GM23248 (cell line): ENCODE data around the gene DLX3.

Experiments used
- EZH2 ChIP-seq: fragments of 200-600 bp; sonication (generic); IDR thresholded peaks from 2 replicates; pipeline ENCODE4 v1.6.1; 2018; ENCODE audit warnings: antibody characterized with exemption, mild to moderate bottlenecking; ENCODE audit not compliant: insufficient read depth, poor library complexity, severe bottlenecking
- EZH2phosphoT487 ChIP-seq: fragments of 200-600 bp; sonication (generic); IDR thresholded peaks from 2 replicates; pipeline ENCODE4 v1.6.1; 2018; ENCODE audit warnings: antibody characterized with exemption, moderate library complexity, mild to moderate bottlenecking, low read depth; ENCODE audit not compliant: insufficient read depth

DNA sequence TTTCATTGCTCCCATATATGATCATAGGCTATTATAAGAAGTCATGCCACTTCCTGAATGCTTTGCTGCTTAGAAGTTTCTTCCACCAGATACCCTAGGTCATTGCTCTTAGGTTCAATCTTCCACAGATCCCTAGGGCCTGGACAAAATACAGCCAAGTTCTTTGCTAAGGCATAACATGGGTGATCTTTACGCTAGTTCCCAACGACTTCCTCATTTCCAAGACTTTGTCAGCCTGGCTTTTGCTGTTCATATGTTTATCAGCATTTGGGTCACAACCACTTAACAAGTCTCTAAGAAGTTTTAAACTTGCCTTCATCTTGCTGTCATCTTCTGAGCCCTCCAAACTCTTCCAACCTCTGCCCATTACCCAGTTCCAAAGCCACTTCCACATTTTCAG is 20.1 kb upstream of the DLX3 start:
- TF ChIP-seq EZH2 (no peak), EZH2phosphoT487 (no peak)
